Measurements from ENCODE around the gene COL6A1. TPM values are rescaled to one million over a fixed set of nuclear protein-coding genes. Genes with fewer than 3 reads are reported as not detected.

Gene COL6A1
- total RNA-seq, 5 donors from 2014 or later (not counting 1 experiment from before 2014, with no cell fraction given) = 4.2 to 25.3 (median 14.6) TPM

DNA sequence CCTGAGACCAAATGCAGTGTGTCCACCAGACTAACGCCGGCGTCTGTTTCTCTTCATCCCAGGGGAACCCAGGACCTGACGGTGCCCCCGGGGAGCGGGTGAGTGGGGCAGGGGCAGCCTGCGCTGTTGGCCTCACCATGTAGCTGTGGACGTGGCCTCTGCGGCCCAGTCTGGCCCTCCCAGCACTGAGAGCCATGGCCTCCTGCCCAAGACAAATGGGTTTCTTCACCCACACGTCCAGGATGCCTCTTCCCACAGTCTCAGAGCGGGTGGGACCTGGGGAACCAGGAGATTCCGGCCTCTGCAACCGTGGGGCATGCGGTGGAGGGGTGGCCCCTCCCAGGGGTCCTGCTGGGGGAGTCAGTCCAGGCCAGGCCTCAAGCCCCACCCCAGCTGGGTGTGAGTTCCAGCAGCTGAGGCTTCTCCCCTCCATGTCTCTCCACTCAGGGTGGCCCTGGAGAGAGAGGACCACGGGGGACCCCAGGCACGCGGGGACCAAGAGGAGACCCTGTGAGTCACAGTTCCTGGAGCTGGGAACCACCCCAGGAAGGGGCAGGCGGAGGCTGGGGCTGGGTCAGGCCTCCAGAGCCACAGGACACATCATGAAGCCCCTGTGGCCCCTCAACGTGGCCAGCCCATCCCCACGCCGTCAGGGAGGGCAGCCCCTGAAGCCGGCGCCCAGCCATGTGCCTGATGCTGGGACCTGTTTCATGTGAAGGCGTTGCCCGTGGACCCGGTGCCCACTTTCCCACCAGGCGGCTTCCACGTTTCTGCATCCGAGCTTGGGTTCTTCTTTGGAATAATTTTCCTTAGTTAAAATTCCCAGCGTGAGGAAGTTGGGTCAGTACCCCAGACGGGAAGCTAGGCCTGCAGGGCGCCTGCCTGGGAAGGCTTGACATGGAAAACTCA is 11.0 kb downstream of the COL6A1 start:
- ChIA-PET CTCF (no interaction called here), POLR2A (no interaction called here)
- ATAC-seq (replicated peaks in 1 of 4) (no peak), DNase-seq (peak in 4 of 35 experiments; percentile 2 to 14 (median 2))
- Mint-ChIP-seq H3K27me3 (no peaks in the 10 kb centered on the region), H3K36me3 (no peaks in the 10 kb centered on the region), H3K27ac (no peak overlapping the region), H3K4me3 (no peak overlapping the region), H3K9me3 (no peaks in the 10 kb centered on the region), H3K4me1 (no peaks in the 10 kb centered on the region)
- WGBS (ENCODE audit: insufficient coverage) = 87% methylated on average over 26 of the region's 32 CpGs
- H3K4me1 ChIP-seq (ENCODE audit: control insufficient read depth in 1 of 2, extremely low read depth in 1 of 2, insufficient read depth in 2 of 2, low read length in 2 of 2) = no peaks in the 10 kb centered on the region
- H3K9me3 ChIP-seq = no peaks in the 10 kb centered on the region
- no peaks in the 10 kb centered on the region for H3K36me3 ChIP-seq (ENCODE audit: control insufficient read depth in 2 of 2, extremely low read depth in 1 of 2, insufficient read depth in 1 of 2, low read length in 1 of 2)
- no peak overlapping the region for H3K27ac ChIP-seq (ENCODE audit: low read length)
- H3K4me3 ChIP-seq (ENCODE audit: control insufficient read depth in 1 of 2, extremely low read depth in 1 of 2, low read length in 1 of 2) = no peak overlapping the region
- peaks cover 0 to 4% of the 10 kb centered on the region in 2 experiments for H3K27me3 ChIP-seq (replicated peaks in 1 of 2; ENCODE audit: control insufficient read depth in 2 of 2, extremely low read depth in 1 of 2, insufficient read depth in 2 of 2, low read length in 1 of 2)

DNA sequence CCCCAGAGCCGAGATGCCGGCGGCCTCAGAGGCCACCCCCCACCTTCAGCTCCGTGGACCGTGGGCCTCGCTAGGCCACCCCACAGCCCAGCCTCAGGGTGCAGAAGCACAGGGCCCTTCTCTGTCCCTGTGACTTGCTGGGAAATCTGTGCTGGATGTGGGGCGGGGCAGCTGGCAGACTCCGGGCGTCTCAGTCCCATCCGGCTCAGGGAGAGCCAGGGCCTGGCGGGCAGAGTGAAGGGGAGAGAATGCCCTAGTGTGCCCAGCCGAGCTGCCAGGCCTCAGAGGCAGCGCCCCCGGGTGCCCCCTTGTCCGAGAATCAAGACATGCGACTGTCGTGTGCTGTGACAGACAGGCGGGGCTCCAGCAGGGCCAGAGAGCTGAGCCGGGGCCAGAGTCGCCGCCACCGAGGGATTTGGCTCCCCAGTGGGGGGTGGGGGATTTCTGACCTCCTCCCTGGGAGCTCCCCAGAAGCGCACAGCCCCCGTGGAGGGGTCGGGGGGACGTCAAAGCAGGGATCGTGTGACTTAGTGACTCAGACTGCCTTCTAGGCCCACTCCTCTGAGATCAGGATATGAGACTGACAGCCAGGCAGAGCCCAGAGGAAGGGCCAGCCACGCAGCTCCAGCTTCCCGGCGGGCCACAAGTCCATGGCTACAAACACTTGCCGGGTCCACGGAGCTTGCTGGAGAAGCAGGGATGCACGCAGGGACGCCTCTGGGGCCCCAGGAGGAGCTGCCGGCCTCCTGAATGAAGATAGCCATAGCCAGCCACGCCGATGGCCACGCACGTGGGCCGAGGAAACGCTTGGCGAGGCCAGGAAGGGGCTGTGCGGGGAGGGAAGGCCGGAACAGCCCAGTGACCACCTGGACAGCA is 11.9 kb downstream of the COL6A1 start:
- no peaks in the 10 kb centered on the region for H3K9me3 Mint-ChIP-seq
- no peak overlapping the region for H3K27ac Mint-ChIP-seq
- ChIA-PET POLR2A (no interaction called here), CTCF (no interaction called here)
- Histone ChIP-seq H3K27ac (ENCODE audit: low read length) (no peak overlapping the region), H3K4me3 (ENCODE audit: control insufficient read depth in 1 of 2, extremely low read depth in 1 of 2, low read length in 1 of 2) (no peak overlapping the region), H3K4me1 (ENCODE audit: control insufficient read depth in 1 of 2, extremely low read depth in 1 of 2, insufficient read depth in 2 of 2, low read length in 2 of 2) (no peaks in the 10 kb centered on the region), H3K27me3 (replicated peaks in 1 of 2; ENCODE audit: control insufficient read depth in 2 of 2, extremely low read depth in 1 of 2, insufficient read depth in 2 of 2, low read length in 1 of 2) (peaks cover 0 to 3% of the 10 kb centered on the region in 2 experiments), H3K36me3 (ENCODE audit: control insufficient read depth in 2 of 2, extremely low read depth in 1 of 2, insufficient read depth in 1 of 2, low read length in 1 of 2) (no peaks in the 10 kb centered on the region), H3K9me3 (no peaks in the 10 kb centered on the region)
- DNase-seq (peak in 4 of 35 experiments; percentile 1 to 17 (median 2)), ATAC-seq (replicated peaks in 1 of 4) (no peak)
- no peaks in the 10 kb centered on the region for H3K4me1 Mint-ChIP-seq
- no peaks in the 10 kb centered on the region for H3K36me3 Mint-ChIP-seq
- H3K27me3 Mint-ChIP-seq = no peaks in the 10 kb centered on the region
- 89% methylated on average over 41 of the region's 44 CpGs for WGBS (ENCODE audit: insufficient coverage)
- no peak overlapping the region for H3K4me3 Mint-ChIP-seq

DNA sequence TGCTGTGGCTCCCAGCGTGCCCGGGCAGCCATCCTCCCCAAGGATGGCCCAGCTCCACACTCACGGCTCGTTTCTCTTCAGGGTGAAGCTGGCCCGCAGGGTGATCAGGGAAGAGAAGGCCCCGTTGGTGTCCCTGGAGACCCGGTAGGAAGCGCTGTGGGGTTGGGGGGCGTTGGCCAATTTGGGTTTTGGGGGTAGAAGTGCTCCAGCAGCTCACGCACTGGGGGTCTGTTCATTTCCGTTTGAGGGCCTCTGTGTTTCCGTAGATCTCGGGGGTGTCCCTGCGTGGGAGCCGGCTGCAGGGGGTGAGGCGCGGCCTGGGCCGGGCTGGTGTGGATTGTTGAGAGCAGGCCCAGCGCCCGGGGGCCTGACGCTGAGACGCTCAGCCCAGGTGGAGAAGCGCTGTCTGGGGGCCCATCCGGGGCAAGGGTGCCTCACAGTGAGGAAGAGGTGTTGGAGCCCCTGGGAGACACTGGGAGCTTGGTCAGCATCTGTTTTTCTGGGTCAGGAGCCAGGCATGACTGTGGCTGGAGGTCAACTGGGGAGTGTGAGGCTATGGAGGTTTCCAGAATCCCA is 12.6 kb downstream of the COL6A1 start:
- Histone ChIP-seq H3K27ac (ENCODE audit: low read length) (no peak overlapping the region), H3K27me3 (replicated peaks in 1 of 2; ENCODE audit: control insufficient read depth in 2 of 2, extremely low read depth in 1 of 2, insufficient read depth in 2 of 2, low read length in 1 of 2) (no peaks in the 10 kb centered on the region), H3K9me3 (no peaks in the 10 kb centered on the region), H3K36me3 (ENCODE audit: control insufficient read depth in 2 of 2, extremely low read depth in 1 of 2, insufficient read depth in 1 of 2, low read length in 1 of 2) (no peaks in the 10 kb centered on the region), H3K4me1 (ENCODE audit: control insufficient read depth in 1 of 2, extremely low read depth in 1 of 2, insufficient read depth in 2 of 2, low read length in 2 of 2) (no peaks in the 10 kb centered on the region), H3K4me3 (ENCODE audit: control insufficient read depth in 1 of 2, extremely low read depth in 1 of 2, low read length in 1 of 2) (no peak overlapping the region)
- Mint-ChIP-seq H3K27me3 (no peaks in the 10 kb centered on the region), H3K4me1 (no peaks in the 10 kb centered on the region), H3K27ac (no peak overlapping the region), H3K36me3 (no peaks in the 10 kb centered on the region), H3K4me3 (no peak overlapping the region), H3K9me3 (no peaks in the 10 kb centered on the region)
- CTCF ChIA-PET = no interaction called here
- POLR2A ChIA-PET = no interaction called here
- WGBS (ENCODE audit: insufficient coverage) = 91% methylated on average over 21 of the region's 24 CpGs
- DNase-seq (peak in 2 of 35 experiments; percentile 2 to 12), ATAC-seq (replicated peaks in 1 of 4) (no peak)

DNA sequence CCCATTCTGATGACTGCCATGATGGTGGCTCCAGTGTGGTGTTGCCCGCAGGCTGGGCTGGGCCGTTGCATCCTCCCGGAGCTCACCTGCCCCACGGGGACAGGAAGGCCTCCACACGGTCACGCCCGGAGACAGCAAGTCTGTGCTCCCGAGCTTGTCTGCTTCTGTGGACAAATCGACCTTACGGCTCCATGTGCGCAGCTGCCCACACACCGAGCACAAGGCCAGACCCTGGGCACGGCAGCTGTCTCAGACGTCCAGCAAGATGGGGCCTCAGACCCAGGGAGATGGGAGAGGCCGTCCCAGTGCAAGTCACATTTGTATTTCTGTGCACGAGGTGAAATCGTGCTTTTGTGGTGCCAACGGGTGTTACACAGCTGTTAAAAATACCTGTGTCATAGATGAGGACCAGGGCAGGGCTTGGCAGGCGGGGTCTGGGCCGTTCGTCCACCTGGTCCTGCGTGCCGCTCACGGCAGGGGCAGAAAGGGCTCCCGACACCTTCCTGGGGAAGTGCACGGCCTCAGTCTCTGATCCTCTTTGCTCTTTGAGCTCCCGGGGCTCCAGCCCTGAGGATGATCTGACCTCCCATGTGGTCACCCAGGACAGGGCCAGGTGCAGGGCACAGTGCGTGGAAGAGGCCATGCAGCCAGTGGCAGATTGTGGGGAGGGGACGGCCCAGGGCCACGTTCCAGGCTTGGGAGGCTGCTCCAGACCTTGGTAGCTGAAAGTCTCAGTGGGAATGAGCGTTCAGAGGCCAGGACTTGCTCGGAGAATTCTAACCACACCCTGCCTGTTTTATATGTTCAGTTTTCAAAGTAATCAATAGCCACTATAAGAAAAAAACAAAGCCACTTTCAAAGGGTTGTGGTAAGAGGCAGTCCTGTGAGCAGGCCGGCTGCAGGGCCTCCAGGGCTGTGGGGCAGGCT is 13.5 kb downstream of the COL6A1 start:
- H3K9me3 ChIP-seq = no peaks in the 10 kb centered on the region
- H3K27me3 ChIP-seq (replicated peaks in 1 of 2; ENCODE audit: control insufficient read depth in 2 of 2, extremely low read depth in 1 of 2, insufficient read depth in 2 of 2, low read length in 1 of 2) = no peaks in the 10 kb centered on the region
- H3K36me3 ChIP-seq (ENCODE audit: control insufficient read depth in 2 of 2, extremely low read depth in 1 of 2, insufficient read depth in 1 of 2, low read length in 1 of 2) = no peaks in the 10 kb centered on the region
- no peaks in the 10 kb centered on the region for H3K36me3 Mint-ChIP-seq
- no peak for ATAC-seq (replicated peaks in 1 of 4)
- H3K27ac Mint-ChIP-seq = no peak overlapping the region
- H3K9me3 Mint-ChIP-seq = no peaks in the 10 kb centered on the region
- 86% methylated on average over 30 of the region's 33 CpGs for WGBS (ENCODE audit: insufficient coverage)
- DNase-seq = peak in 2 of 35 experiments; percentile 2 to 13
- no peak overlapping the region for H3K4me3 Mint-ChIP-seq
- no peaks in the 10 kb centered on the region for H3K27me3 Mint-ChIP-seq
- CTCF ChIA-PET = no interaction called here
- no peak overlapping the region for H3K4me3 ChIP-seq (ENCODE audit: control insufficient read depth in 1 of 2, extremely low read depth in 1 of 2, low read length in 1 of 2)
- POLR2A ChIA-PET = no interaction called here
- H3K4me1 Mint-ChIP-seq = no peaks in the 10 kb centered on the region
- H3K27ac ChIP-seq (ENCODE audit: low read length) = no peak overlapping the region
- H3K4me1 ChIP-seq (ENCODE audit: control insufficient read depth in 1 of 2, extremely low read depth in 1 of 2, insufficient read depth in 2 of 2, low read length in 2 of 2) = no peaks in the 10 kb centered on the region

DNA sequence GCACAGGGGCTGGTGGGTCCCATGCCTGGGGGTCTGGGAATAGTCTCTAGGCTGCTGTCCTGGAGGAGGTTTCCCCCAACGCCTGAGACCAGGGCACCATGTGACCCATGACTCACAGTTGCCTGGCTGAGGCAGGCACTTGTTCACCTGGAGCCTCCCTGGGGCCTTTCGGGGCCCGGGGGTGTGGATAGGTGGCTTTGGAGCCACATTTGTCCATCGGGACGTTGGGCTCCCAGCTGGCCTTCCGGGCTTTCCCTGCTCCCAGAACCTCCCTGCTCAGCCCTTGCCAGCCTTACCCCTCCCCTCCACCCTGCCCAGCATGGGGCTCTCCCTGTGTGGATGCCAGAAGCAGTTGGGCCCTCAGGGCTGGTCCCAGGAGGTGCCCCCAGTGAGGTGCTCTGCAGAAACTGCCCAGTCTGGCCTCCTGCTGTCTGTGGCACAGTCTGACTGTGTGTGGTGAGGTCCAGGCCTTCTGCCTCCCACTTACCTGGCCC is 14.2 kb downstream of the COL6A1 start:
- DNase-seq (peak in 4 of 35 experiments; percentile 0 to 23 (median 2)), ATAC-seq (replicated peaks in 1 of 4) (no peak)
- H3K27ac Mint-ChIP-seq = no peak overlapping the region

More for the DNA sequence above, 14.2 kb downstream of the COL6A1 start:
- no peaks in the 10 kb centered on the region for H3K9me3 ChIP-seq
- H3K27ac ChIP-seq (ENCODE audit: low read length) = no peak overlapping the region
- no peaks in the 10 kb centered on the region for H3K36me3 Mint-ChIP-seq
- H3K4me1 ChIP-seq (ENCODE audit: control insufficient read depth in 1 of 2, extremely low read depth in 1 of 2, insufficient read depth in 2 of 2, low read length in 2 of 2) = no peaks in the 10 kb centered on the region
- CTCF ChIA-PET = no interaction called here
- H3K4me3 Mint-ChIP-seq = no peak overlapping the region
- H3K4me3 ChIP-seq (ENCODE audit: control insufficient read depth in 1 of 2, extremely low read depth in 1 of 2, low read length in 1 of 2) = no peak overlapping the region
- WGBS (ENCODE audit: insufficient coverage) = 82% methylated on average over 5 of the region's 6 CpGs
- no peaks in the 10 kb centered on the region for H3K9me3 Mint-ChIP-seq
- no peaks in the 10 kb centered on the region for H3K27me3 ChIP-seq (replicated peaks in 1 of 2; ENCODE audit: control insufficient read depth in 2 of 2, extremely low read depth in 1 of 2, insufficient read depth in 2 of 2, low read length in 1 of 2)
- no peaks in the 10 kb centered on the region for H3K4me1 Mint-ChIP-seq
- H3K27me3 Mint-ChIP-seq = no peaks in the 10 kb centered on the region
- no peaks in the 10 kb centered on the region for H3K36me3 ChIP-seq (ENCODE audit: control insufficient read depth in 2 of 2, extremely low read depth in 1 of 2, insufficient read depth in 1 of 2, low read length in 1 of 2)
- POLR2A ChIA-PET = no interaction called here

Measured in T-cell (primary cell).